A673 (cell line): Measurements from ENCODE around the gene SLC35D2.

Experiments used
- CTCF ChIP-seq: fragments of 300-800, 200-600 bp; sonication (generic); conservative IDR thresholded peaks from 2 replicates; pipeline ENCODE4 v1.5.1; 2017; ENCODE audit warnings: low read depth, mild to moderate bottlenecking, antibody characterized with exemption, low read length, moderate library complexity, mixed read lengths
- EZH2 ChIP-seq: fragments of 200-600 bp; sonication (generic); IDR thresholded peaks from 2 replicates; pipeline ENCODE4 v1.6.1; 2017; ENCODE audit warnings: borderline replicate concordance, low read depth, mild to moderate bottlenecking, mixed read lengths, antibody characterized with exemption, low read length; ENCODE audit not compliant: poor library complexity, severe bottlenecking

GRCh38 chr9:96423985-96424336 lies 40.5 kb upstream of the SLC35D2 start:
- no peak for TF ChIP-seq CTCF
- TF ChIP-seq EZH2, result no peak
